ENCODE measurements around the gene ZNF440.

DNA sequence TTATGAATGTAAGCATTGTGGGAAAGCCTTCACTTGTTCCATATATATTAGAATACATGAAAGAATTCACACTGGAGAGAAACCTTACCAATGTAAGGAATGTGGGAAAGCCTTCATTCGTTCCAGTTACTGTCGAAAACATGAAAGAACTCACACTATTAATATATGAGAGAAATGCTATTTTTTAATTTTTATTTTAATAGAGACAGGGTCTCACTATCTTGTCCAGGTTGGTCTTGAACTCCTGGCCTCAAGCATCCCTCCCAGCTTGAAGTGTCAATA, 7.0 kb upstream of the ZNF440 start:
- TF ChIP-seq TAF1 (IDR thresholded peaks at IDR 0.05; ENCODE audit: borderline replicate concordance, insufficient read depth, low read length), result no peak
- TF ChIP-seq SIN3A (IDR thresholded peaks at IDR 0.05; ENCODE audit: borderline replicate concordance, insufficient read depth, low read length), result no peak
- no peak for TF ChIP-seq POLR2AphosphoS5 (IDR thresholded peaks at IDR 0.05; ENCODE audit: low read depth, low read length)
- TF ChIP-seq, protein P1, sequence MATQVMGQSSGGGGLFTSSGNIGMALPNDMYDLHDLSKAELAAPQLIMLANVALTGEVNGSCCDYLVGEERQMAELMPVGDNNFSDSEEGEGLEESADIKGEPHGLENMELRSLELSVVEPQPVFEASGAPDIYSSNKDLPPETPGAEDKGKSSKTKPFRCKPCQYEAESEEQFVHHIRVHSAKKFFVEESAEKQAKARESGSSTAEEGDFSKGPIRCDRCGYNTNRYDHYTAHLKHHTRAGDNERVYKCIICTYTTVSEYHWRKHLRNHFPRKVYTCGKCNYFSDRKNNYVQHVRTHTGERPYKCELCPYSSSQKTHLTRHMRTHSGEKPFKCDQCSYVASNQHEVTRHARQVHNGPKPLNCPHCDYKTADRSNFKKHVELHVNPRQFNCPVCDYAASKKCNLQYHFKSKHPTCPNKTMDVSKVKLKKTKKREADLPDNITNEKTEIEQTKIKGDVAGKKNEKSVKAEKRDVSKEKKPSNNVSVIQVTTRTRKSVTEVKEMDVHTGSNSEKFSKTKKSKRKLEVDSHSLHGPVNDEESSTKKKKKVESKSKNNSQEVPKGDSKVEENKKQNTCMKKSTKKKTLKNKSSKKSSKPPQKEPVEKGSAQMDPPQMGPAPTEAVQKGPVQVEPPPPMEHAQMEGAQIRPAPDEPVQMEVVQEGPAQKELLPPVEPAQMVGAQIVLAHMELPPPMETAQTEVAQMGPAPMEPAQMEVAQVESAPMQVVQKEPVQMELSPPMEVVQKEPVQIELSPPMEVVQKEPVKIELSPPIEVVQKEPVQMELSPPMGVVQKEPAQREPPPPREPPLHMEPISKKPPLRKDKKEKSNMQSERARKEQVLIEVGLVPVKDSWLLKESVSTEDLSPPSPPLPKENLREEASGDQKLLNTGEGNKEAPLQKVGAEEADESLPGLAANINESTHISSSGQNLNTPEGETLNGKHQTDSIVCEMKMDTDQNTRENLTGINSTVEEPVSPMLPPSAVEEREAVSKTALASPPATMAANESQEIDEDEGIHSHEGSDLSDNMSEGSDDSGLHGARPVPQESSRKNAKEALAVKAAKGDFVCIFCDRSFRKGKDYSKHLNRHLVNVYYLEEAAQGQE (IDR thresholded peaks at IDR 0.05; ENCODE audit: insufficient read depth in 1 of 2, low read depth in 2 of 2, low read length in 2 of 2), result no peak
